GM04504 (cell line): Measurements from ENCODE around the gene MPZL3.

Experiments used
- DNase-seq: peaks from one replicate; pipeline ENCODE4 v3.0.0-alpha.2; 2012; ENCODE audit warnings: low read depth

Gene MPZL3

GRCh38 chr11:118264569-118265465, 12.7 kb upstream of the MPZL3 start:
- DNase-seq = no peak

- no peak for DNase-seq
Observed at GRCh38 chr11:118263695-118264568, 11.8 kb upstream of the MPZL3 start, which contains the start of gene MPZL2. Gene MPZL2 (minus strand): TSS chr11:118264297. CDS start chr11:118264153, 144 bp downstream.

- DNase-seq = no peak
Observed at GRCh38 chr11:118263112-118263511, 10.9 kb upstream of the MPZL3 start.

- no peak for DNase-seq
Observed at GRCh38 chr11:118260353-118260752, 8.2 kb upstream of the MPZL3 start.

GRCh38 chr11:118259138-118259537, 7.0 kb upstream of the MPZL3 start:
- no peak for DNase-seq

- DNase-seq = no peak
Observed at GRCh38 chr11:118258410-118258809, 6.2 kb upstream of the MPZL3 start.

- no peak for DNase-seq
Observed at GRCh38 chr11:118252688-118253087, 523 bp upstream of the MPZL3 start.

- DNase-seq = no peak
Observed at GRCh38 chr11:118247041-118247440, 5.1 kb downstream of the MPZL3 start.

- no peak for DNase-seq
Observed at GRCh38 chr11:118245936-118246562, 6.1 kb downstream of the MPZL3 start.

- DNase-seq = no peak
Observed at GRCh38 chr11:118243993-118244762, 8.0 kb downstream of the MPZL3 start.

- no peak for DNase-seq
Observed at GRCh38 chr11:118243161-118243560, 9.0 kb downstream of the MPZL3 start.

- no peak for DNase-seq
Observed at GRCh38 chr11:118241764-118242098, 10.4 kb downstream of the MPZL3 start.

- no peak for DNase-seq
Observed at GRCh38 chr11:118240999-118241763, 11.0 kb downstream of the MPZL3 start.

GRCh38 chr11:118239509-118240205, 12.5 kb downstream of the MPZL3 start:
- DNase-seq = no peak

GRCh38 chr11:118238929-118239328, 13.2 kb downstream of the MPZL3 start:
- no peak for DNase-seq

GRCh38 chr11:118238421-118238820, 13.7 kb downstream of the MPZL3 start:
- no peak for DNase-seq

- DNase-seq = no peak
Observed at GRCh38 chr11:118236170-118236569, 16.0 kb downstream of the MPZL3 start.

- no peak for DNase-seq
Observed at GRCh38 chr11:118234833-118235232, 17.3 kb downstream of the MPZL3 start.

GRCh38 chr11:118233850-118234249, 18.3 kb downstream of the MPZL3 start:
- DNase-seq = no peak

GRCh38 chr11:118233377-118233776, 18.8 kb downstream of the MPZL3 start:
- no peak for DNase-seq
